GM19397 (cell line): Measurements from ENCODE around the gene SCUBE3.

Experiments used
- ATAC-seq: cut with Tn5 transposase; IDR thresholded peaks from one replicate; pipeline ENCODE4 v1.9.1; 2021; ENCODE audit warnings: mild to moderate bottlenecking, moderate library complexity; ENCODE audit not compliant: unreplicated experiment

SCUBE3 gene

GRCh38 chr6:35181308-35181932 is 32.3 kb upstream of the SCUBE3 start:
- no peak for ATAC-seq

- ATAC-seq, result no peak
Measured at GRCh38 chr6:35181933-35182612, 31.7 kb upstream of the SCUBE3 start.

GRCh38 chr6:35183281-35183680 is 30.5 kb upstream of the SCUBE3 start:
- no peak for ATAC-seq

- ATAC-seq, result no peak
Measured at GRCh38 chr6:35183935-35184334, 29.8 kb upstream of the SCUBE3 start.

- no peak for ATAC-seq
Measured at GRCh38 chr6:35184580-35185301, 29.0 kb upstream of the SCUBE3 start.

GRCh38 chr6:35185302-35185681 is 28.5 kb upstream of the SCUBE3 start:
- no peak for ATAC-seq

- ATAC-seq, result no peak
Measured at GRCh38 chr6:35185971-35186370, 27.8 kb upstream of the SCUBE3 start.

GRCh38 chr6:35186571-35186970 is 27.2 kb upstream of the SCUBE3 start:
- no peak for ATAC-seq

GRCh38 chr6:35188886-35189285 is 24.9 kb upstream of the SCUBE3 start:
- ATAC-seq, result no peak

- no peak for ATAC-seq
Measured at GRCh38 chr6:35190306-35190705, 23.4 kb upstream of the SCUBE3 start.

GRCh38 chr6:35191889-35192288 is 21.9 kb upstream of the SCUBE3 start:
- ATAC-seq, result no peak

GRCh38 chr6:35192301-35192860 is 21.4 kb upstream of the SCUBE3 start:
- ATAC-seq, result no peak

- no peak for ATAC-seq
Measured at GRCh38 chr6:35194390-35194789, 19.4 kb upstream of the SCUBE3 start.

GRCh38 chr6:35195120-35195780 is 18.5 kb upstream of the SCUBE3 start:
- ATAC-seq, result no peak

GRCh38 chr6:35197196-35197595 is 16.6 kb upstream of the SCUBE3 start:
- ATAC-seq, result no peak

GRCh38 chr6:35199866-35200265 is 13.9 kb upstream of the SCUBE3 start:
- ATAC-seq, result no peak

GRCh38 chr6:35202066-35202546 is 11.7 kb upstream of the SCUBE3 start:
- ATAC-seq, result no peak

GRCh38 chr6:35203152-35203670 is 10.5 kb upstream of the SCUBE3 start:
- no peak for ATAC-seq

GRCh38 chr6:35203680-35204079 is 10.1 kb upstream of the SCUBE3 start:
- no peak for ATAC-seq

- no peak for ATAC-seq
Measured at GRCh38 chr6:35206346-35206745, 7.4 kb upstream of the SCUBE3 start.

GRCh38 chr6:35208419-35208818 is 5.3 kb upstream of the SCUBE3 start:
- ATAC-seq, result no peak
